K562 (cell line): ENCODE results near the gene NFATC1. TPM values are rescaled to one million over a fixed set of nuclear protein-coding genes. Genes with fewer than 3 reads are reported as not detected.

Experiments used
- BCOR ChIP-seq: fragments of 450-650 bp; IDR thresholded peaks from 2 replicates; pipeline ENCODE4 v1.6.1; 2016
- CTCFL ChIP-seq: IDR thresholded peaks from 2 replicates; pipeline ENCODE4 v1.6.1; 2011; ENCODE audit warnings: borderline replicate concordance, low read depth, mild to moderate bottlenecking, moderate library complexity, low read length; ENCODE audit not compliant: insufficient read depth, poor library complexity, severe bottlenecking
- E2F3 ChIP-seq: fragments of 250-450 bp; sonication (Bioruptor Pico); IDR thresholded peaks from 2 replicates; pipeline ENCODE4 v1.4.0; 2020; ENCODE audit warnings: mild to moderate bottlenecking
- JUND ChIP-seq, 2 experiments: IDR thresholded peaks; 2 replicates in 1 of 2; 3 replicates in 1 of 2; pipeline ENCODE4 v1.6.1; 2011; ENCODE audit warnings: borderline replicate concordance in 2 of 2, low read depth in 2 of 2, low read length in 2 of 2, improper control_type of control experiment in 1 of 2, missing biosample characterization in 1 of 2, missing genetic modification characterization in 1 of 2, missing genetic modification reagents in 1 of 2
- KDM5B ChIP-seq: fragments of 200-600 bp; sonication (generic); IDR thresholded peaks from 2 replicates; pipeline ENCODE4 v1.6.1; 2012; ENCODE audit warnings: low read depth, mild to moderate bottlenecking, moderate library complexity, low read length, control low read depth, inconsistent platforms; ENCODE audit not compliant: insufficient replicate concordance
- L3MBTL2 ChIP-seq: fragments of 450-650 bp; IDR thresholded peaks from 2 replicates; pipeline ENCODE4 v1.6.1; 2016; ENCODE audit warnings: mild to moderate bottlenecking, moderate library complexity
- PML ChIP-seq: IDR thresholded peaks from 2 replicates; pipeline ENCODE4 v1.6.1; 2012; ENCODE audit warnings: low read length, inconsistent platforms
- PPARD ChIP-seq: fragments of 250-450 bp; sonication (Bioruptor Pico); IDR thresholded peaks from 2 replicates; pipeline ENCODE4 v1.8.0; 2022; ENCODE audit warnings: inconsistent platforms, mild to moderate bottlenecking, moderate library complexity
- RAD21 ChIP-seq, 2 experiments: fragments of 250-450 bp in 1 of 2; fragments of 450-650 bp in 1 of 2; sonication (Bioruptor Pico) in 1 of 2; formaldehyde crosslinking in 1 of 2; IDR thresholded peaks in 1 of 2; conservative IDR thresholded peaks in 1 of 2; 2 replicates each; pipeline versions ENCODE4 v1.4.0 to v1.8.0; 2020 to 2022; ENCODE audit warnings: mild to moderate bottlenecking in 2 of 2, moderate library complexity in 1 of 2
- RBM34 ChIP-seq: fragments of 200-400 bp; formaldehyde crosslinking; IDR thresholded peaks from 2 replicates; pipeline ENCODE4 v1.6.1; 2018; ENCODE audit warnings: low read length, borderline replicate concordance; ENCODE audit not compliant: insufficient read depth
- SP1 ChIP-seq: sonication (generic); formaldehyde crosslinking; IDR thresholded peaks from 2 replicates; pipeline ENCODE4 v1.8.1; 2022; ENCODE audit warnings: mild to moderate bottlenecking, missing genetic modification reagents
- TAF15 ChIP-seq: fragments of 200-400 bp; formaldehyde crosslinking; IDR thresholded peaks from 2 replicates; pipeline ENCODE4 v1.6.1; 2017; ENCODE audit warnings: mild to moderate bottlenecking, low read depth, low read length, moderate library complexity
- TAF7 ChIP-seq: fragments of 450-650 bp; IDR thresholded peaks from 2 replicates; pipeline ENCODE4 v1.6.1; 2016; ENCODE audit warnings: missing genetic modification characterization, missing compliant biosample characterization
- TAL1 ChIP-seq: fragments of 450-650 bp; IDR thresholded peaks from 2 replicates; pipeline ENCODE4 v1.6.1; 2016; ENCODE audit warnings: mild to moderate bottlenecking
- TRIM25 ChIP-seq: fragments of 450-650 bp; IDR thresholded peaks from 2 replicates; pipeline ENCODE4 v1.7.0; 2016; ENCODE audit warnings: borderline replicate concordance
- TRIM28 ChIP-seq: fragments of 450-650 bp; IDR thresholded peaks from 2 replicates; pipeline ENCODE4 v1.6.1; 2017
- ZNF140 ChIP-seq: fragments of 250-450 bp; sonication (Bioruptor Pico); IDR thresholded peaks from 2 replicates; pipeline ENCODE4 v1.8.0; 2021; ENCODE audit warnings: moderate library complexity, mild to moderate bottlenecking, inconsistent platforms
- ZNF586 ChIP-seq: fragments of 450-650 bp; formaldehyde crosslinking; conservative IDR thresholded peaks from 2 replicates; pipeline ENCODE4 v1.4.0; 2020; ENCODE audit warnings: mild to moderate bottlenecking, moderate library complexity
- polyA plus RNA-seq, 8 experiments: library from polyadenylated mRNA; depleted of rRNA in 4 of 8; stranded (reverse) in 5 of 8; unstranded in 3 of 8; fragments of >200 nt; fragmentation: Nextera tagmentation in 2 of 8; fragmentation: Illumina TruSeq in 1 of 8; extraction: Ambion mirVana in 2 of 8; extraction: Trizol in 1 of 8; gene quantifications; 2 replicates each; pipeline versions ENCODE4 v1.2.1 to v1.2.3, GENCODE V29; 2011 to 2014; ENCODE audit warnings: inconsistent platforms in 1 of 8, missing spikeins in 1 of 8
- total RNA-seq, 7 experiments: library from RNA; depleted of rRNA in 6 of 7; stranded (reverse); fragments of >200 nt in 6 of 7; fragmentation: Illumina TruSeq in 2 of 7; extraction: Trizol in 2 of 7; gene quantifications; 2 replicates each; pipeline versions ENCODE4 v1.2.1 to v1.2.3, GENCODE V29; 2011 to 2021; ENCODE audit warnings: low replicate concordance in 1 of 7
- TF ChIP-seq, protein P1 (sequence below), 2 experiments: fragments of 150-350 bp in 1 of 2; IDR thresholded peaks; 2 replicates each; pipeline ENCODE4 v1.6.1; 2012 to 2016; ENCODE audit warnings: low read depth in 2 of 2, low read length in 2 of 2, mild to moderate bottlenecking in 1 of 2, moderate library complexity in 1 of 2
- TF ChIP-seq, protein P2 (sequence below): fragments of 450-650 bp; formaldehyde crosslinking; IDR thresholded peaks from 2 replicates; pipeline ENCODE4 v1.4.0; 2022; ENCODE audit warnings: missing genetic modification characterization

NFATC1 gene
- total and polyA plus RNA-seq, 9 of the 15 experiments (the other 6 are each of a cell fraction or from before 2014, with no cell fraction given) = 1.1 to 16.4 (median 2.5) TPM

DNA sequence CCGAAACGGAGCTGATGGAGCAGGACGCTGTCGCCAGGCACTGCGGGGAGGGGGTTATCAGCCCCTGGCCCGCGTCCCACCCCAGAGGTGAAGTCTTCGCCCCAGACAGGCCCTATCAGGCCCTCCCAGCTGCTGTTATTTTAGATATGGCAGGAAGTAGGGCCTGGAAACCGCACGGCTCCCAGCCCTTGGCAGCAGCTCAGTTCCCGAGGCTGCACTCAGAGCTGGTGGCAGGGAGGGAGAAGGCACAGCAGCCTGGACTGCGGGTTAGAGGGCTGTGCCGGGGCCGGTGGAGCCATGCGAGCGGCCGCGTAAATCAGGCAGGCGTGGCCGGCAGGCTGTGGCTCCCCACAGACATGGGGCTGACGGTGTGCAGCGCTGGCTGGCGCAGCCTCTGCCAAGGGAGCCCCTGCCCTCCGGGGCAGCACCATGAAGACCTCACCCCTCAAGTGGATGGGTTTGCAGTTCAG lies 111.4 kb downstream of the NFATC1 start (continued):
- TF ChIP-seq ZNF586 (CRISPR knock-in tag) (no peak), TRIM25 (no peak), TAF15 (no peak), L3MBTL2 (peak; percentile 21; the same call in 1 of the 2 replicates), CTCFL (no peak), PML (peak; percentile 65), BCOR (peak; percentile 84), SP1 (CRISPR knock-in tag) (no peak), TAF7 (tag) (no peak), TRIM28 (no peak), E2F3 (no peak), ZNF140 (CRISPR knock-in tag) (no peak), RBM34 (no peak), PPARD (CRISPR knock-in tag) (no peak), JUND (IDR thresholded peaks at IDR 0.05; ENCODE audit: borderline replicate concordance, low read depth, low read length) (peak; percentile 67; the same call in 1 of the 2 replicates), JUND (tag; IDR thresholded peaks at IDR 0.05; ENCODE audit: borderline replicate concordance, low read depth, low read length) (no peak; the same call in 2 of the 3 replicates), KDM5B (no peak), TAL1 (peak; percentile 87), RAD21 (CRISPR knock-in tag; conservative IDR thresholded peaks at IDR 0.05 in 1 of 2, IDR thresholded peaks at IDR 0.05 in 1 of 2) (no peak)
- TF ChIP-seq, protein P1, sequence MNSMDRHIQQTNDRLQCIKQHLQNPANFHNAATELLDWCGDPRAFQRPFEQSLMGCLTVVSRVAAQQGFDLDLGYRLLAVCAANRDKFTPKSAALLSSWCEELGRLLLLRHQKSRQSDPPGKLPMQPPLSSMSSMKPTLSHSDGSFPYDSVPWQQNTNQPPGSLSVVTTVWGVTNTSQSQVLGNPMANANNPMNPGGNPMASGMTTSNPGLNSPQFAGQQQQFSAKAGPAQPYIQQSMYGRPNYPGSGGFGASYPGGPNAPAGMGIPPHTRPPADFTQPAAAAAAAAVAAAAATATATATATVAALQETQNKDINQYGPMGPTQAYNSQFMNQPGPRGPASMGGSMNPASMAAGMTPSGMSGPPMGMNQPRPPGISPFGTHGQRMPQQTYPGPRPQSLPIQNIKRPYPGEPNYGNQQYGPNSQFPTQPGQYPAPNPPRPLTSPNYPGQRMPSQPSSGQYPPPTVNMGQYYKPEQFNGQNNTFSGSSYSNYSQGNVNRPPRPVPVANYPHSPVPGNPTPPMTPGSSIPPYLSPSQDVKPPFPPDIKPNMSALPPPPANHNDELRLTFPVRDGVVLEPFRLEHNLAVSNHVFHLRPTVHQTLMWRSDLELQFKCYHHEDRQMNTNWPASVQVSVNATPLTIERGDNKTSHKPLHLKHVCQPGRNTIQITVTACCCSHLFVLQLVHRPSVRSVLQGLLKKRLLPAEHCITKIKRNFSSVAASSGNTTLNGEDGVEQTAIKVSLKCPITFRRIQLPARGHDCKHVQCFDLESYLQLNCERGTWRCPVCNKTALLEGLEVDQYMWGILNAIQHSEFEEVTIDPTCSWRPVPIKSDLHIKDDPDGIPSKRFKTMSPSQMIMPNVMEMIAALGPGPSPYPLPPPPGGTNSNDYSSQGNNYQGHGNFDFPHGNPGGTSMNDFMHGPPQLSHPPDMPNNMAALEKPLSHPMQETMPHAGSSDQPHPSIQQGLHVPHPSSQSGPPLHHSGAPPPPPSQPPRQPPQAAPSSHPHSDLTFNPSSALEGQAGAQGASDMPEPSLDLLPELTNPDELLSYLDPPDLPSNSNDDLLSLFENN (IDR thresholded peaks at IDR 0.05; ENCODE audit: low read depth in 2 of 2, low read length in 2 of 2) = peak in 1 of 2 experiments; percentile 88; a peak in 2 of 4 replicates
- TF ChIP-seq, protein P2, sequence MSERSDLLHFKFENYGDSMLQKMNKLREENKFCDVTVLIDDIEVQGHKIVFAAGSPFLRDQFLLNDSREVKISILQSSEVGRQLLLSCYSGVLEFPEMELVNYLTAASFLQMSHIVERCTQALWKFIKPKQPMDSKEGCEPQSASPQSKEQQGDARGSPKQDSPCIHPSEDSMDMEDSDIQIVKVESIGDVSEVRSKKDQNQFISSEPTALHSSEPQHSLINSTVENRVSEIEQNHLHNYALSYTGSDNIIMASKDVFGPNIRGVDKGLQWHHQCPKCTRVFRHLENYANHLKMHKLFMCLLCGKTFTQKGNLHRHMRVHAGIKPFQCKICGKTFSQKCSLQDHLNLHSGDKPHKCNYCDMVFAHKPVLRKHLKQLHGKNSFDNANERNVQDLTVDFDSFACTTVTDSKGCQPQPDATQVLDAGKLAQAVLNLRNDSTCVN (CRISPR knock-in tag) = no peak
